ENCODE results near the gene KDM7A.

Gene KDM7A

GRCh38 chr7:140053812-140054539 lies 122.8 kb downstream of the KDM7A start:
- no peak for TF ChIP-seq CTCF (IDR thresholded peaks at IDR 0.05)

GRCh38 chr7:140051820-140052219 lies 125.0 kb downstream of the KDM7A start:
- TF ChIP-seq CTCF (IDR thresholded peaks at IDR 0.05) = no peak

- no peak for TF ChIP-seq CTCF (IDR thresholded peaks at IDR 0.05)
Observed at GRCh38 chr7:140050100-140050499, 126.7 kb downstream of the KDM7A start.

GRCh38 chr7:140049339-140050024 lies 127.3 kb downstream of the KDM7A start:
- no peak for TF ChIP-seq CTCF (IDR thresholded peaks at IDR 0.05)

GRCh38 chr7:140048989-140049338 lies 127.8 kb downstream of the KDM7A start:
- no peak for TF ChIP-seq CTCF (IDR thresholded peaks at IDR 0.05)

- no peak for TF ChIP-seq CTCF (IDR thresholded peaks at IDR 0.05)
Observed at GRCh38 chr7:140048138-140048537, 128.6 kb downstream of the KDM7A start.

GRCh38 chr7:140047197-140047596 lies 129.6 kb downstream of the KDM7A start:
- no peak for TF ChIP-seq CTCF (IDR thresholded peaks at IDR 0.05)

Data from LNCAP (cell line).